WERI-Rb-1 (cell line): ENCODE measurements around the gene NPW.

ENCODE experiments used
- DNase-seq: peaks from one replicate; pipeline ENCODE4 v3.0.0-alpha.2; 2020
- H3K27ac ChIP-seq: fragments of 250-450 bp; sonication (Bioruptor Pico); 2 replicates; pipeline ENCODE4 v1.5.1; 2020; ENCODE audit warnings: mild to moderate bottlenecking, moderate library complexity
- H3K27me3 ChIP-seq: fragments of 250-450 bp; sonication (Bioruptor Pico); 2 replicates; pipeline ENCODE4 v1.5.1; 2021; ENCODE audit warnings: mild to moderate bottlenecking, low read depth, moderate library complexity; ENCODE audit not compliant: insufficient read depth, severe bottlenecking
- H3K36me3 ChIP-seq: fragments of 250-450 bp; sonication (Bioruptor Pico); 2 replicates; pipeline ENCODE4 v1.5.1; 2020; ENCODE audit warnings: mild to moderate bottlenecking, moderate library complexity
- H3K4me3 ChIP-seq: 2 replicates; pipeline ENCODE4 v1.5.1; 2011; ENCODE audit warnings: low read depth, mild to moderate bottlenecking, control low read depth, low read length
- H3K9me3 ChIP-seq: fragments of 250-450 bp; sonication (Bioruptor Pico); 2 replicates; pipeline ENCODE4 v1.5.1; 2021; ENCODE audit warnings: mild to moderate bottlenecking, moderate library complexity; ENCODE audit not compliant: severe bottlenecking
- TF ChIP-seq, protein P1 (sequence below): IDR thresholded peaks from 2 replicates; pipeline ENCODE4 v1.5.1; 2011; ENCODE audit warnings: low read depth, mild to moderate bottlenecking, control low read depth, inconsistent platforms, low read length

Gene NPW

GRCh38 chr16:1998852-1999801 is 20.5 kb upstream of the NPW start:
- DNase-seq = no peak
- peaks cover 71% of the 10 kb centered on the region for H3K36me3 ChIP-seq
- H3K9me3 ChIP-seq = no peaks in the 10 kb centered on the region
- no peaks in the 10 kb centered on the region for H3K27me3 ChIP-seq
- no peak overlapping the region for H3K4me3 ChIP-seq
- no peak overlapping the region for H3K27ac ChIP-seq
- TF ChIP-seq, protein P1, sequence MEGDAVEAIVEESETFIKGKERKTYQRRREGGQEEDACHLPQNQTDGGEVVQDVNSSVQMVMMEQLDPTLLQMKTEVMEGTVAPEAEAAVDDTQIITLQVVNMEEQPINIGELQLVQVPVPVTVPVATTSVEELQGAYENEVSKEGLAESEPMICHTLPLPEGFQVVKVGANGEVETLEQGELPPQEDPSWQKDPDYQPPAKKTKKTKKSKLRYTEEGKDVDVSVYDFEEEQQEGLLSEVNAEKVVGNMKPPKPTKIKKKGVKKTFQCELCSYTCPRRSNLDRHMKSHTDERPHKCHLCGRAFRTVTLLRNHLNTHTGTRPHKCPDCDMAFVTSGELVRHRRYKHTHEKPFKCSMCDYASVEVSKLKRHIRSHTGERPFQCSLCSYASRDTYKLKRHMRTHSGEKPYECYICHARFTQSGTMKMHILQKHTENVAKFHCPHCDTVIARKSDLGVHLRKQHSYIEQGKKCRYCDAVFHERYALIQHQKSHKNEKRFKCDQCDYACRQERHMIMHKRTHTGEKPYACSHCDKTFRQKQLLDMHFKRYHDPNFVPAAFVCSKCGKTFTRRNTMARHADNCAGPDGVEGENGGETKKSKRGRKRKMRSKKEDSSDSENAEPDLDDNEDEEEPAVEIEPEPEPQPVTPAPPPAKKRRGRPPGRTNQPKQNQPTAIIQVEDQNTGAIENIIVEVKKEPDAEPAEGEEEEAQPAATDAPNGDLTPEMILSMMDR = no peak

DNA sequence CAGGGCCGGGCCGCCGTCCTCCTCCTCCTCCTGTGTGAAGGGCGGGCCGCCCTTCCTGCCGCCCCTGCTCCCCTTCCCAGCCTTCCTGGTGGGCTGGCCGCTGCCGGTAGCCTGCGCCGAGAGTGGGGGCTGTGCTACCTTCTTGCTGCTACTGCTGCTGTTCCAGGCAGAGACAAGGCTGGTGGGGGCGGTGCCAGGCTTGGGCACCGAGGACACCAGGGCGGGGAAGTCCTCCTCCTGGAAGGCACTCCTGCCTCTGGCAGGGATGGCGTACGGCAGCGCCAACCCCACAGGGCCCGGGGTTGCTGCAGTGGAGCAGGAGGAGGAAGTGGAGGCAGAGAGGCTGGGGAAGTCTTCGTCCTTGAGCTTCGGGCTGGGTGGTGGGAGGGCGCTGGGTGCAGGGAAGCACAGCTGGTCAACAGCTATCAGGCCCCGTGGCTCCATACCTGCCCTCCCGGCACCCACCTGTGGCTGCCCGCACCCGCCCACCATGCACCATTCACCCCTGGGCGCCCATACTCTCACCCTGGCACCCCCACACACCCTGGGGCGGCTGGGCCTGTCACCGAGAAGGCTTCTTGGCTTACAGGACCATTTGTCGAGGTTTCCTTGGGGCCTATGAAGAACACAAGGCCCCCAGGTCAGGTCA is 19.6 kb upstream of the NPW start:
- H3K36me3 ChIP-seq = peaks cover 79% of the 10 kb centered on the region
- H3K9me3 ChIP-seq = no peaks in the 10 kb centered on the region
- H3K27me3 ChIP-seq = no peaks in the 10 kb centered on the region
- no peak overlapping the region for H3K4me3 ChIP-seq
- H3K27ac ChIP-seq = no peak overlapping the region
- DNase-seq = no peak
- TF ChIP-seq, protein P1 = no peak

- Histone ChIP-seq H3K27me3 (no peaks in the 10 kb centered on the region), H3K27ac (no peak overlapping the region), H3K36me3 (peaks cover 83% of the 10 kb centered on the region), H3K4me3 (no peak overlapping the region), H3K9me3 (no peaks in the 10 kb centered on the region)
- TF ChIP-seq, protein P1 = no peak
- no peak for DNase-seq
These were observed 18.6 kb upstream of the NPW start for GRCh38 chr16:2001035-2001434.

GRCh38 chr16:2001456-2002355 is 17.9 kb upstream of the NPW start:
- no peak for DNase-seq
- H3K27me3 ChIP-seq = no peaks in the 10 kb centered on the region
- TF ChIP-seq, protein P1 = no peak
- H3K4me3 ChIP-seq = no peak overlapping the region
- H3K36me3 ChIP-seq = peaks cover 80% of the 10 kb centered on the region
- H3K27ac ChIP-seq = no peak overlapping the region
- H3K9me3 ChIP-seq = no peaks in the 10 kb centered on the region

DNA sequence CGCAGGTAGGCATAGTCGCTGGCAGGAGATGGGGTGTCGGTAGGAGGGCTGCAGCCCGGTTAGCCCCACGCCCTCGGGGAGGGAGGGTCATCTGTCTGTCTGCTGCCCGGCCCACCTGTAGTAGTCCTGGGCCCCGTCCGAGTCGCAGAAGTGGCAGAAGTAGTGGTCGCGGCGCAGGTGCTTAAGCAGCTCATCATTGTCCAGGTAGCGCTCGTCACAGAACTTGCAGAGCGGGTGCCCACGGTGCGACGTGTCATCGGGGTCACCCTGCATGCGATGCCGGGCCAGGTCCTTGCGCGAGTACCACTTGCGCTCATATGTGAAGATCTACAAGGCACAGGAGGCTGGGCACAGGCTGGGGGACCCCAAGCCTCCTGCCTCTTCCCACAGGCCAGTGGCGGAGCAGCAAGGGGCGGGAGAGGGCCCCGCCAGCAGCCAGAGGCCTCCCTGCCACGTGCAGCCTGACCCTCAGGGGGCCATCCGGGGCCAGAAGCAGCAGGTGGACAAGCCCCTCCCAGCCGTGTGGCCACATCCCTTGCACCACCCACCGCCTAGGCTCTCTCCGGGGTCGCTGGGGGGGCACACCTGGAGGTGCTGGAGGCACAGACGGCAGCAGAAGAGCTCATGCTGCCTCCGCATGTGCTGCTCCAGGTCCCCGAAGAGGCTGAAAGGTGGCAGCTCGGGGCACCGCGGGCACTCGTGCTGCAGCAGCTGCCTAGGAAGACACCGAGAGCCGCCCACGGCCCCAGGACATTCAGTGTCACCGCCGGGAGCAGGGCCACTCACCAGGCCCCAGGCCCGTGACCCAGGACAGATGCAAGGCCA is 17.0 kb upstream of the NPW start:
- H3K4me3 ChIP-seq = no peak overlapping the region
- peaks cover 76% of the 10 kb centered on the region for H3K36me3 ChIP-seq
- no peaks in the 10 kb centered on the region for H3K9me3 ChIP-seq
- TF ChIP-seq, protein P1 = no peak
- H3K27me3 ChIP-seq = no peaks in the 10 kb centered on the region
- no peak for DNase-seq
- H3K27ac ChIP-seq = peak overlapping the region; percentile 60
